ENCODE measurements around the gene MACROD2.

Gene MACROD2

GRCh38 chr20:14093652-14094051 lies 98.3 kb downstream of the MACROD2 start:
- Mint-ChIP-seq H3K9me3 (no peaks in the 10 kb centered on the region), H3K4me3 (no peak overlapping the region), H3K4me1 (ENCODE audit: low read depth) (no peaks in the 10 kb centered on the region), H3K27me3 (ENCODE audit: low read depth) (no peaks in the 10 kb centered on the region), H3K36me3 (ENCODE audit: low read depth) (no peaks in the 10 kb centered on the region), H3K27ac (no peak overlapping the region)
- DNase-seq (ENCODE audit: low spot score): no peak

- Mint-ChIP-seq H3K4me1 (ENCODE audit: low read depth) (no peaks in the 10 kb centered on the region), H3K27me3 (ENCODE audit: low read depth) (no peaks in the 10 kb centered on the region), H3K36me3 (ENCODE audit: low read depth) (no peaks in the 10 kb centered on the region), H3K27ac (no peak overlapping the region), H3K9me3 (no peaks in the 10 kb centered on the region), H3K4me3 (no peak overlapping the region)
- DNase-seq (ENCODE audit: low spot score): no peak
Observed at GRCh38 chr20:14098261-14098660, 102.9 kb downstream of the MACROD2 start.

- Mint-ChIP-seq H3K36me3 (ENCODE audit: low read depth) (no peaks in the 10 kb centered on the region), H3K4me1 (ENCODE audit: low read depth) (no peaks in the 10 kb centered on the region), H3K4me3 (no peak overlapping the region), H3K9me3 (peaks cover 28% of the 10 kb centered on the region), H3K27me3 (ENCODE audit: low read depth) (no peaks in the 10 kb centered on the region), H3K27ac (no peak overlapping the region)
- no peak for DNase-seq (ENCODE audit: low spot score)
Observed at GRCh38 chr20:14113416-14113815, 118.1 kb downstream of the MACROD2 start.

GRCh38 chr20:14114065-14114704 lies 118.9 kb downstream of the MACROD2 start:
- no peak for DNase-seq (ENCODE audit: low spot score)
- Mint-ChIP-seq H3K27ac (no peak overlapping the region), H3K36me3 (ENCODE audit: low read depth) (no peaks in the 10 kb centered on the region), H3K27me3 (ENCODE audit: low read depth) (no peaks in the 10 kb centered on the region), H3K4me3 (no peak overlapping the region), H3K9me3 (peaks cover 28% of the 10 kb centered on the region), H3K4me1 (ENCODE audit: low read depth) (no peaks in the 10 kb centered on the region)

- peaks cover 22% of the 10 kb centered on the region for H3K9me3 Mint-ChIP-seq
- H3K36me3 Mint-ChIP-seq (ENCODE audit: low read depth): no peaks in the 10 kb centered on the region
- no peak for DNase-seq (ENCODE audit: low spot score)
- no peaks in the 10 kb centered on the region for H3K27me3 Mint-ChIP-seq (ENCODE audit: low read depth)
- no peak overlapping the region for H3K4me3 Mint-ChIP-seq
- no peak overlapping the region for H3K27ac Mint-ChIP-seq
- H3K4me1 Mint-ChIP-seq (ENCODE audit: low read depth): no peaks in the 10 kb centered on the region
Observed at GRCh38 chr20:14116037-14116436, 120.7 kb downstream of the MACROD2 start.

- H3K4me1 Mint-ChIP-seq (ENCODE audit: low read depth): no peaks in the 10 kb centered on the region
- no peaks in the 10 kb centered on the region for H3K27me3 Mint-ChIP-seq (ENCODE audit: low read depth)
- H3K4me3 Mint-ChIP-seq: no peak overlapping the region
- H3K9me3 Mint-ChIP-seq: peaks cover 19% of the 10 kb centered on the region
- no peaks in the 10 kb centered on the region for H3K36me3 Mint-ChIP-seq (ENCODE audit: low read depth)
- DNase-seq (ENCODE audit: low spot score): no peak
- H3K27ac Mint-ChIP-seq: no peak overlapping the region
Observed at GRCh38 chr20:14117768-14118167, 122.5 kb downstream of the MACROD2 start.

GRCh38 chr20:14126856-14127255 lies 131.5 kb downstream of the MACROD2 start:
- no peaks in the 10 kb centered on the region for H3K36me3 Mint-ChIP-seq (ENCODE audit: low read depth)
- peaks cover 16% of the 10 kb centered on the region for H3K9me3 Mint-ChIP-seq
- H3K27ac Mint-ChIP-seq: no peak overlapping the region
- H3K4me1 Mint-ChIP-seq (ENCODE audit: low read depth): no peaks in the 10 kb centered on the region
- no peaks in the 10 kb centered on the region for H3K27me3 Mint-ChIP-seq (ENCODE audit: low read depth)
- DNase-seq (ENCODE audit: low spot score): no peak
- no peak overlapping the region for H3K4me3 Mint-ChIP-seq

GRCh38 chr20:14127514-14128223 lies 132.4 kb downstream of the MACROD2 start:
- no peaks in the 10 kb centered on the region for H3K27me3 Mint-ChIP-seq (ENCODE audit: low read depth)
- H3K9me3 Mint-ChIP-seq: peaks cover 16% of the 10 kb centered on the region
- no peaks in the 10 kb centered on the region for H3K36me3 Mint-ChIP-seq (ENCODE audit: low read depth)
- no peak overlapping the region for H3K27ac Mint-ChIP-seq
- no peak for DNase-seq (ENCODE audit: low spot score)
- H3K4me3 Mint-ChIP-seq: no peak overlapping the region
- no peaks in the 10 kb centered on the region for H3K4me1 Mint-ChIP-seq (ENCODE audit: low read depth)

- no peak for DNase-seq (ENCODE audit: low spot score)
- peaks cover 11% of the 10 kb centered on the region for H3K9me3 Mint-ChIP-seq
- no peaks in the 10 kb centered on the region for H3K4me1 Mint-ChIP-seq (ENCODE audit: low read depth)
- no peaks in the 10 kb centered on the region for H3K36me3 Mint-ChIP-seq (ENCODE audit: low read depth)
- no peaks in the 10 kb centered on the region for H3K27me3 Mint-ChIP-seq (ENCODE audit: low read depth)
- no peak overlapping the region for H3K27ac Mint-ChIP-seq
- no peak overlapping the region for H3K4me3 Mint-ChIP-seq
Observed at GRCh38 chr20:14134004-14134403, 138.7 kb downstream of the MACROD2 start.

- H3K27ac Mint-ChIP-seq: no peak overlapping the region
- H3K27me3 Mint-ChIP-seq (ENCODE audit: low read depth): no peaks in the 10 kb centered on the region
- H3K36me3 Mint-ChIP-seq (ENCODE audit: low read depth): no peaks in the 10 kb centered on the region
- DNase-seq (ENCODE audit: low spot score): no peak
- H3K9me3 Mint-ChIP-seq: no peaks in the 10 kb centered on the region
- H3K4me1 Mint-ChIP-seq (ENCODE audit: low read depth): no peaks in the 10 kb centered on the region
- H3K4me3 Mint-ChIP-seq: no peak overlapping the region
Observed at GRCh38 chr20:14142171-14142570, 146.9 kb downstream of the MACROD2 start.

GRCh38 chr20:14142964-14143627 lies 147.8 kb downstream of the MACROD2 start:
- Mint-ChIP-seq H3K27me3 (ENCODE audit: low read depth) (no peaks in the 10 kb centered on the region), H3K27ac (no peak overlapping the region), H3K4me1 (ENCODE audit: low read depth) (no peaks in the 10 kb centered on the region), H3K9me3 (no peaks in the 10 kb centered on the region), H3K4me3 (no peak overlapping the region), H3K36me3 (ENCODE audit: low read depth) (no peaks in the 10 kb centered on the region)
- no peak for DNase-seq (ENCODE audit: low spot score)

GRCh38 chr20:14148042-14148441 lies 152.7 kb downstream of the MACROD2 start:
- Mint-ChIP-seq H3K36me3 (ENCODE audit: low read depth) (no peaks in the 10 kb centered on the region), H3K9me3 (no peaks in the 10 kb centered on the region), H3K4me1 (ENCODE audit: low read depth) (no peaks in the 10 kb centered on the region), H3K27me3 (ENCODE audit: low read depth) (no peaks in the 10 kb centered on the region), H3K27ac (no peak overlapping the region), H3K4me3 (no peak overlapping the region)
- DNase-seq (ENCODE audit: low spot score): no peak

GRCh38 chr20:14155361-14155760 lies 160.0 kb downstream of the MACROD2 start:
- no peaks in the 10 kb centered on the region for H3K27me3 Mint-ChIP-seq (ENCODE audit: low read depth)
- no peak overlapping the region for H3K4me3 Mint-ChIP-seq
- H3K9me3 Mint-ChIP-seq: peaks cover 14% of the 10 kb centered on the region
- DNase-seq (ENCODE audit: low spot score): no peak
- H3K27ac Mint-ChIP-seq: no peak overlapping the region
- H3K4me1 Mint-ChIP-seq (ENCODE audit: low read depth): no peaks in the 10 kb centered on the region
- no peaks in the 10 kb centered on the region for H3K36me3 Mint-ChIP-seq (ENCODE audit: low read depth)

- Mint-ChIP-seq H3K36me3 (ENCODE audit: low read depth) (no peaks in the 10 kb centered on the region), H3K4me3 (no peak overlapping the region), H3K27me3 (ENCODE audit: low read depth) (no peaks in the 10 kb centered on the region), H3K9me3 (peaks cover 34% of the 10 kb centered on the region), H3K27ac (no peak overlapping the region), H3K4me1 (ENCODE audit: low read depth) (no peaks in the 10 kb centered on the region)
- DNase-seq (ENCODE audit: low spot score): no peak
Observed at GRCh38 chr20:14178528-14178927, 183.2 kb downstream of the MACROD2 start.
